ENCODE measurements around the gene FAM53A. TPM values are rescaled to one million over a fixed set of nuclear protein-coding genes. Genes with fewer than 3 reads are reported as not detected.

FAM53A gene
- total RNA-seq, 1 donor from 2014 or later, result 10.5 TPM

GRCh38 chr4:1615786-1616556 is 68.1 kb downstream of the FAM53A start:
- peaks cover 5% of the 10 kb centered on the region for H3K9me3 Mint-ChIP-seq
- no peaks in the 10 kb centered on the region for H3K4me1 Mint-ChIP-seq
- H3K36me3 Mint-ChIP-seq, result no peaks in the 10 kb centered on the region

DNA sequence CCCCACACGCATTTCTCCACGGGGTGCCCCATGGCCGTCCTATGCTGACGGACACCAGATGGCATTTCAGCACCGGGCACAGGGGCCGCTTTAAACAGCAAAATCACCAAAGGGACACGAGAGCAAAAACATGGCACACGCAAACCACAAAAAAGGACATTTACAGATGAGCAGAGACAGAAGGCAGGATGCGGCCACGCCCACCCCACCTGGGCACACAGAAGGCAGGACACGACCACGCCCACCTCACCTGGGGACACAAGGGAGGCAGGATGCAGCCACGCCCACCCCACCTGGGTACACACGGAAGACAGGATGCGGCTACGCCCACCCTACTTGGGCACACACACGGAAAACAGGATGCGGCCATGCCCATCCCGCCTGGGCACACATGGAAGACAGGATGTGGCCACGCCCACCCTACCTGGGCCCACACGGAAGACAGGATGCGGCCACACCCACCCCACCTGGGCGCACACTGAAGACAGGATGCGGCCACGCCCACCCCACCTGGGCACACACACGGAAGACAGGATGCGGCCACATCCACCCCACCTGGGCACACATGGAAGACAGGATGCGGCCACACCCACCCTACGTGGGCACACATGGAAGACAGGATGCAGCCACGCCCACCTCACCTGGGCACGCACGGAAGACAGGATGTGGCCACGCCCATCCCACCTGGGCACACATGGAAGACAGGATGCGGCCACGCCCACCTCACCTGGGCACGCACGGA is 69.1 kb downstream of the FAM53A start:
- H3K36me3 Mint-ChIP-seq, result no peaks in the 10 kb centered on the region
- H3K27ac Mint-ChIP-seq, result no peak overlapping the region
- no peak overlapping the region for H3K4me3 Mint-ChIP-seq
- H3K27me3 Mint-ChIP-seq (ENCODE audit: low read depth), result no peaks in the 10 kb centered on the region
- no peaks in the 10 kb centered on the region for H3K4me1 Mint-ChIP-seq
- no peak for TF ChIP-seq CTCF (IDR thresholded peaks at IDR 0.05; ENCODE audit: unreplicated experiment)
- H3K9me3 Mint-ChIP-seq, result no peaks in the 10 kb centered on the region
- DNase-seq (ENCODE audit: low spot score in 2 of 2, unreplicated experiment in 2 of 2), result no peak

More at GRCh38 chr4:1615786-1616556, 68.1 kb downstream of the FAM53A start:
- no peak for TF ChIP-seq CTCF (IDR thresholded peaks at IDR 0.05; ENCODE audit: unreplicated experiment)
- Mint-ChIP-seq H3K4me3 (no peak overlapping the region), H3K27ac (no peak overlapping the region), H3K27me3 (ENCODE audit: low read depth) (no peaks in the 10 kb centered on the region)
- DNase-seq (ENCODE audit: low spot score in 2 of 2, unreplicated experiment in 2 of 2), result no peak

GRCh38 chr4:1614502-1614853 is 69.6 kb downstream of the FAM53A start:
- TF ChIP-seq CTCF (IDR thresholded peaks at IDR 0.05; ENCODE audit: unreplicated experiment), result no peak
- H3K27ac Mint-ChIP-seq, result no peak overlapping the region
- no peak overlapping the region for H3K4me3 Mint-ChIP-seq
- no peaks in the 10 kb centered on the region for H3K27me3 Mint-ChIP-seq (ENCODE audit: low read depth)
- no peaks in the 10 kb centered on the region for H3K36me3 Mint-ChIP-seq
- H3K9me3 Mint-ChIP-seq, result no peaks in the 10 kb centered on the region
- no peak for DNase-seq (ENCODE audit: low spot score in 2 of 2, unreplicated experiment in 2 of 2)
- no peaks in the 10 kb centered on the region for H3K4me1 Mint-ChIP-seq

GRCh38 chr4:1614049-1614448 is 70.1 kb downstream of the FAM53A start:
- TF ChIP-seq CTCF (IDR thresholded peaks at IDR 0.05; ENCODE audit: unreplicated experiment), result no peak
- H3K27me3 Mint-ChIP-seq (ENCODE audit: low read depth), result no peaks in the 10 kb centered on the region
- H3K9me3 Mint-ChIP-seq, result no peaks in the 10 kb centered on the region
- H3K4me3 Mint-ChIP-seq, result no peak overlapping the region
- no peaks in the 10 kb centered on the region for H3K4me1 Mint-ChIP-seq
- H3K27ac Mint-ChIP-seq, result no peak overlapping the region
- no peak for DNase-seq (ENCODE audit: low spot score in 2 of 2, unreplicated experiment in 2 of 2)
- no peaks in the 10 kb centered on the region for H3K36me3 Mint-ChIP-seq

DNA sequence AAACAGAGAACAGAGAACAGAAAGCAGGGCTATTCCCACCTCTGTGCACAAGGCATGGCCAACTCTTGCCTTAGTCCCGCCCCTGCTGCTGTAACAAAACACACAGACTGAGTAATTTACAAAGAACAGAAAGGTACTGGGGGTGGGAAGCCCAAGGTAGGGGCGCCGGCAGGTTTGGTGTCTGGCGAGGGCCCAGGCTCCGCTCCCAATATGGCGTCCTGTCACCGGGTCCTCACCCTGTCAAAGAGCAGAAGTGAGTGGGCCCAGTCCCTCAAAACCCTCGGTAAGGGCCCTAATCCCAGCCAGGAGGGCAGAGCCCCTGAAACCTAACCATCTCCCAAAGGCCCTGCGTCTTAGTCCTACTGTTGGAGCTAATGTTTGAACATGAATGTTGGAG is 71.0 kb downstream of the FAM53A start:
- H3K9me3 Mint-ChIP-seq, result no peaks in the 10 kb centered on the region
- H3K27me3 Mint-ChIP-seq (ENCODE audit: low read depth), result no peaks in the 10 kb centered on the region
- H3K36me3 Mint-ChIP-seq, result no peaks in the 10 kb centered on the region
- DNase-seq (ENCODE audit: low spot score in 2 of 2, unreplicated experiment in 2 of 2), result no peak
- no peaks in the 10 kb centered on the region for H3K4me1 Mint-ChIP-seq
- no peak overlapping the region for H3K4me3 Mint-ChIP-seq
- no peak for TF ChIP-seq CTCF (IDR thresholded peaks at IDR 0.05; ENCODE audit: unreplicated experiment)
- no peak overlapping the region for H3K27ac Mint-ChIP-seq

Measured in mesothelial cell of epicardium (in vitro differentiated cells).